GM12875 (cell line): Measurements from ENCODE around the gene MOB3A.
"Not testable (repeated sequence)": the region's sequence is repeated elsewhere in the genome, so short reads cannot be mapped to it uniquely, and the experiment has no call there.

Experiments
- H3K4me3 ChIP-seq: one replicate; pipeline ENCODE4 v1.5.1; 2011; ENCODE audit warnings: low read depth, low read length, control low read depth
- CTCF ChIP-seq: IDR thresholded peaks from 2 replicates; pipeline ENCODE4 v1.5.1; 2011; ENCODE audit warnings: low read depth, mild to moderate bottlenecking, control low read depth, inconsistent platforms, low read length, moderate library complexity, borderline replicate concordance; ENCODE audit not compliant: insufficient read depth

The MOB3A gene

DNA sequence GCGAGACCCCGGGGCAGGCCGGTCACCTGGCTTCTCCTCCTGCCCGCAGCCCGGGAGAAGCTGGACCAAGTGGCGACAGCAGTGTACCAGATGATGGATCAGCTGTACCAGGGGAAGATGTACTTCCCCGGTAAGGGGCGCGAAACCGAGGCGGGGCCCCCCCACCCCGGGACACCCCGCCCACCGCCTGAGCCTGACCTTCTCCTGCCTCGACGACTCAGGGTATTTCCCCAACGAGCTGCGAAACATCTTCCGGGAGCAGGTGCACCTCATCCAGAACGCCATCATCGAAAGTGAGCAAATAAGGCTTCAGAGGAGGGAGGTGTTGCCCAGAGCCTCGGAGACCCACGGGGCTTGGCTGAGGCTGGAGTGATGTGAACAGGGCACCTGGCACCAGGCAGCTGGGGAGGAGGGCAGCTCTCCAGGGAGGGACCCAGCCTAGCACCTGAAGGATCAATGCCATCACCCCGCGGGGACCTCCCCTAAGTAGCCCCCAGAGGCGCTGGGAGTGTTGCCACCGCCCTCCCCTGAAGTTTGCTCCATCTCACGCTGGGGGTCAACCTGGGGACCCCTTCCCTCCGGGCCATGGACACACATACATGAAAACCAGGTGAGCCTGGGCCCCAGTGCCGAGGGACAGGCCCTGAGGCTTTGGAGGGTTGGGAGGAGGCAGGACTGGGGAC lies 1.2 kb upstream of the MOB3A start:
- peak overlapping the region; percentile 48 for H3K4me3 ChIP-seq
- no peak for TF ChIP-seq CTCF

GRCh38 chr19:2096480-2097202 lies 515 bp upstream of the MOB3A start, which contains the start of gene IZUMO4:
IZUMO4 (plus strand) TSS chr19:2096915; CDS start chr19:2096946, 31 bp downstream.
- TF ChIP-seq CTCF: peak; percentile 58
- H3K4me3 ChIP-seq: peak within 1 kb of the TSS; percentile 91

- peak overlapping the region; percentile 19 for H3K4me3 ChIP-seq
These were observed 4.1 kb downstream of the MOB3A start for GRCh38 chr19:2091926-2092525.

DNA sequence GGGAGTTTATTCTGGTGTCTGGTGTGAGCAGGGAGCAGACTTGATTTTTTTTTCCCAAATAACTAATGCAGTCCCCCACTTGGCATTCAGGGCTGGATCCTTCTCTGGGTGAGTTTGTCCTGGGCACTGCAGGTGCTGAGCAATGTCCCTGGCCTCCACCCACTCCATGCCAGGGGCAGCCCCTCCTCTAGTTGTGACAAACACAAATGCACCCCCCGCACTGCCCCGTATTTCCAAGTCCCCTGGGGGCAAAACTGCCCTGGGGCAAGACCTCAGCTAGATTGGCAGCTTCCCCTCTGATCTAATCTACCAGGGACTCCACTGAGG lies 6.4 kb downstream of the MOB3A start:
- TF ChIP-seq CTCF: no peak
- peak overlapping the region; percentile 27 for H3K4me3 ChIP-seq

DNA sequence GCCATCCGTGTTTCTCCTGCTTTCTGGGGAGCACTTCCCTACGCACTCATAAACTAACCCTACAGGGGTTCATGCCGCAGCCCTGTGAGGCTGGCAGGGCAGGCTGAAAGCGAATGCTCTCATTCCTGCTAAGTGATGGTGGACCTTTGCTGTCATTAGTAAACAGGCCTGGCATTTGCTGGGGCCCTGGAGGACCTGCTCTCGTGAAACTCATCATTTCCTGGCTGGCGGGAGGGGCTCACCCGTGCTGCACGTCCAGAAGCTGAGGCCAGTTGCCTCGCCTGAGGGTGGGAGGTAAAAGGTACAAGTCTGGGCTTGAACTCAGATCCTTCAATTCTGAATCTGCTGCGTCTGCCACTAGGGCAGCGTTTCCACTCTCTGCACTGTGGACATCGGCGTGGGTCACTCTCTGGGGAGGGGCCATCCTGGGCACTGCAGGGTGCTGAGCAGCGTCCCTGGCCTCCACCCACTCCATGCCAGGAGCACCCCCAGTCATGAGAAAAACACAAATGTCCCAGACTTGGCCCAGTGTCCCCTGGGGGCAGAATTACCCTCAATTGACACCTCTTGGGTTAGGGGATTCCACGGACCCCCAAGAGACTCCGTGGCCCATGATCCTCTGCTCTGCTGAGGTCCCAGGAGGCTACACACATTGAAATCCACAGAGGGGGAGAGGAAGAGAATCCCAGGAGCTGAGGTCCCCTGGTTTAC lies 7.0 kb downstream of the MOB3A start:
- no peak overlapping the region for H3K4me3 ChIP-seq

DNA sequence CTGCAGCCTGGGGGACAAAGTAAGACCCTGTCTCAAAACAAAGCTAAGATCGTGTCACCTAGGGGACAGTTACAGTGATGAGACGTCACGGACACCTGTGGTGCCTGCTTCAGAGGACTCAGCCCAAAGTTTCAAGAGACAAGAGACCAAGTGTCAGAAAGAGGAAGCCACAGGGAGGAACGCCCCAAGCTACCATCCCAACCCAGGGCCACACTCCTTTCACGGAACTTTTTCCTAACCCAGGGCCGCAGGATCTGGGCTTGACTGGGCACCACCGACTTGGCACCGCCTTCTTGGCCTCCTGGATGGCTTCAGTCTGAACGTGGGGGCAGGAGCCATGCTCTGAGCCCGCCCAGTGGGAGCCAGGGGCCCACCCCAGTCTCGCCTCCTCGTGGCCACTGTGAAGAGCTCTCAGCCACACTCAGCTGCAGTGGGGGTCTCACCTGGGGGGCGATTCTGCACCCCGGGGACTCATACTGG lies 8.5 kb downstream of the MOB3A start:
- TF ChIP-seq CTCF: peak; percentile 61
- H3K4me3 ChIP-seq: no peak overlapping the region

More for the DNA sequence above, 7.0 kb downstream of the MOB3A start:
- 0 out of 2 replicates have a peak, but pooled peaks have one; percentile 8 for TF ChIP-seq CTCF

- not testable (repeated sequence) for H3K4me3 ChIP-seq
These were observed 9.2 kb downstream of the MOB3A start for GRCh38 chr19:2086695-2087620.
